ENCODE results near the gene TOGARAM1. TPM values are rescaled to one million over a fixed set of nuclear protein-coding genes. Genes with fewer than 3 reads are reported as not detected.

Gene TOGARAM1
- total RNA-seq, 1 donor = 27.1 TPM

GRCh38 chr14:45051180-45051579, 89.2 kb downstream of the TOGARAM1 start:
- no peaks in the 10 kb centered on the region for H3K9me3 ChIP-seq (ENCODE audit: low read depth, low read length)
- no peaks in the 10 kb centered on the region for H3K4me1 ChIP-seq (ENCODE audit: insufficient read depth, low read length)
- H3K27ac ChIP-seq (ENCODE audit: low read depth, low read length) = no peak overlapping the region
- H3K4me2 ChIP-seq (ENCODE audit: insufficient read depth, low read length) = no peak overlapping the region
- no peaks in the 10 kb centered on the region for H3K27me3 ChIP-seq (ENCODE audit: insufficient read depth, low read length)
- H3K4me3 ChIP-seq (ENCODE audit: insufficient read depth, low read length) = no peak overlapping the region
- no peak for TF ChIP-seq CTCF (IDR thresholded peaks at IDR 0.05; ENCODE audit: extremely low read depth, low read depth, low read length)
- no peak overlapping the region for H2AFZ ChIP-seq (ENCODE audit: low read length)
- peaks cover 18% of the 10 kb centered on the region for H3K36me3 ChIP-seq (ENCODE audit: insufficient read depth, low read length)
- H3K79me2 ChIP-seq (ENCODE audit: insufficient read depth, low read length) = peaks cover under 1% of the 10 kb centered on the region
- no peaks in the 10 kb centered on the region for H4K20me1 ChIP-seq (ENCODE audit: insufficient read depth, low read length)
- DNase-seq (ENCODE audit: insufficient read length, low spot score, missing footprints) = no peak

GRCh38 chr14:45051896-45052295, 89.9 kb downstream of the TOGARAM1 start:
- H3K9me3 ChIP-seq (ENCODE audit: low read depth, low read length) = no peaks in the 10 kb centered on the region
- TF ChIP-seq CTCF (IDR thresholded peaks at IDR 0.05; ENCODE audit: extremely low read depth, low read depth, low read length) = no peak
- no peaks in the 10 kb centered on the region for H3K27me3 ChIP-seq (ENCODE audit: insufficient read depth, low read length)
- H3K36me3 ChIP-seq (ENCODE audit: insufficient read depth, low read length) = peaks cover 13% of the 10 kb centered on the region
- H3K4me2 ChIP-seq (ENCODE audit: insufficient read depth, low read length) = no peak overlapping the region
- H3K4me3 ChIP-seq (ENCODE audit: insufficient read depth, low read length) = no peak overlapping the region
- DNase-seq (ENCODE audit: insufficient read length, low spot score, missing footprints) = no peak
- no peak overlapping the region for H2AFZ ChIP-seq (ENCODE audit: low read length)
- no peak overlapping the region for H3K27ac ChIP-seq (ENCODE audit: low read depth, low read length)
- no peaks in the 10 kb centered on the region for H3K4me1 ChIP-seq (ENCODE audit: insufficient read depth, low read length)
- H3K79me2 ChIP-seq (ENCODE audit: insufficient read depth, low read length) = peaks cover 5% of the 10 kb centered on the region
- no peaks in the 10 kb centered on the region for H4K20me1 ChIP-seq (ENCODE audit: insufficient read depth, low read length)

- Histone ChIP-seq H3K27me3 (ENCODE audit: insufficient read depth, low read length) (no peaks in the 10 kb centered on the region), H3K4me1 (ENCODE audit: insufficient read depth, low read length) (no peaks in the 10 kb centered on the region), H3K79me2 (ENCODE audit: insufficient read depth, low read length) (peaks cover 11% of the 10 kb centered on the region), H3K4me2 (ENCODE audit: insufficient read depth, low read length) (no peak overlapping the region), H4K20me1 (ENCODE audit: insufficient read depth, low read length) (no peaks in the 10 kb centered on the region), H3K27ac (ENCODE audit: low read depth, low read length) (no peak overlapping the region), H3K36me3 (ENCODE audit: insufficient read depth, low read length) (peaks cover 17% of the 10 kb centered on the region), H3K4me3 (ENCODE audit: insufficient read depth, low read length) (no peak overlapping the region), H2AFZ (ENCODE audit: low read length) (no peak overlapping the region), H3K9me3 (ENCODE audit: low read depth, low read length) (peaks cover 2% of the 10 kb centered on the region)
- TF ChIP-seq CTCF (IDR thresholded peaks at IDR 0.05; ENCODE audit: extremely low read depth, low read depth, low read length) = no peak
- no peak for DNase-seq (ENCODE audit: insufficient read length, low spot score, missing footprints)
Observed at GRCh38 chr14:45057349-45057748, 95.4 kb downstream of the TOGARAM1 start.

GRCh38 chr14:45057881-45058364, 95.9 kb downstream of the TOGARAM1 start:
- peaks cover 2% of the 10 kb centered on the region for H3K9me3 ChIP-seq (ENCODE audit: low read depth, low read length)
- no peak overlapping the region for H2AFZ ChIP-seq (ENCODE audit: low read length)
- peaks cover 15% of the 10 kb centered on the region for H3K36me3 ChIP-seq (ENCODE audit: insufficient read depth, low read length)
- H3K4me3 ChIP-seq (ENCODE audit: insufficient read depth, low read length) = no peak overlapping the region
- no peaks in the 10 kb centered on the region for H3K4me1 ChIP-seq (ENCODE audit: insufficient read depth, low read length)
- peaks cover 11% of the 10 kb centered on the region for H3K79me2 ChIP-seq (ENCODE audit: insufficient read depth, low read length)
- no peak overlapping the region for H3K27ac ChIP-seq (ENCODE audit: low read depth, low read length)
- H3K27me3 ChIP-seq (ENCODE audit: insufficient read depth, low read length) = no peaks in the 10 kb centered on the region
- no peak for DNase-seq (ENCODE audit: insufficient read length, low spot score, missing footprints)
- H4K20me1 ChIP-seq (ENCODE audit: insufficient read depth, low read length) = no peaks in the 10 kb centered on the region
- no peak for TF ChIP-seq CTCF (IDR thresholded peaks at IDR 0.05; ENCODE audit: extremely low read depth, low read depth, low read length)
- no peak overlapping the region for H3K4me2 ChIP-seq (ENCODE audit: insufficient read depth, low read length)

Measured in osteoblast (primary cell).